ENCODE measurements around the gene CYP46A1. TPM values are rescaled to one million over a fixed set of nuclear protein-coding genes. Genes with fewer than 3 reads are reported as not detected.

CYP46A1 gene
- total RNA-seq, 4 donors from 2014 or later = 0.18 to 2.2 (median 0.45) TPM

- H3K9me3 ChIP-seq = no peaks in the 10 kb centered on the region
- H3K4me3 ChIP-seq = no peak overlapping the region
- intact Hi-C loops (cut with DNase I; ENCODE audit: low total_unique reads) (no loop called here), in situ Hi-C loops (cut with MboI; ENCODE audit: low sequenced_read_pairs in 4 of 4) (no loop called here)
- no peaks in the 10 kb centered on the region for H3K4me1 ChIP-seq
- H3K36me3 ChIP-seq = no peaks in the 10 kb centered on the region
- peaks cover 19 to 24% (median 20%) of the 10 kb centered on the region in 3 donors for H3K27me3 ChIP-seq
- no peak for DNase-seq
- ATAC-seq = no peak
- no peak overlapping the region for H3K27ac ChIP-seq
- no peak for TF ChIP-seq CTCF (IDR thresholded peaks at IDR 0.05 in 4 of 5, conservative IDR thresholded peaks at IDR 0.05 in 1 of 5)
- no peak for TF ChIP-seq POLR2A (IDR thresholded peaks at IDR 0.05)
Observed at GRCh38 chr14:99663386-99664057, 20.6 kb upstream of the CYP46A1 start.

GRCh38 chr14:99664058-99664936, 19.8 kb upstream of the CYP46A1 start:
- DNase-seq = no peak
- intact Hi-C loops (cut with DNase I; ENCODE audit: low total_unique reads) = no loop called here
- H3K27ac ChIP-seq = no peak overlapping the region
- no peak overlapping the region for H3K4me3 ChIP-seq
- no peaks in the 10 kb centered on the region for H3K9me3 ChIP-seq
- in situ Hi-C loops (cut with MboI; ENCODE audit: low sequenced_read_pairs in 4 of 4) = no loop called here
- TF ChIP-seq CTCF (IDR thresholded peaks at IDR 0.05 in 4 of 5, conservative IDR thresholded peaks at IDR 0.05 in 1 of 5) (no peak), POLR2A (IDR thresholded peaks at IDR 0.05) (no peak)
- no peaks in the 10 kb centered on the region for H3K36me3 ChIP-seq
- no peak for ATAC-seq
- H3K27me3 ChIP-seq = peaks cover 15 to 17% (median 16%) of the 10 kb centered on the region in 3 donors
- H3K4me1 ChIP-seq = no peaks in the 10 kb centered on the region

- Histone ChIP-seq H3K27me3 (peaks cover 9 to 14% (median 10%) of the 10 kb centered on the region in 3 donors), H3K27ac (no peak overlapping the region), H3K36me3 (no peaks in the 10 kb centered on the region), H3K4me1 (no peaks in the 10 kb centered on the region), H3K4me3 (no peak overlapping the region), H3K9me3 (no peaks in the 10 kb centered on the region)
- in situ Hi-C loops (cut with MboI; ENCODE audit: low sequenced_read_pairs in 4 of 4) = no loop called here
- ATAC-seq (no peak), DNase-seq (no peak)
- intact Hi-C loops (cut with DNase I; ENCODE audit: low total_unique reads) = no loop called here
- TF ChIP-seq CTCF (IDR thresholded peaks at IDR 0.05 in 4 of 5, conservative IDR thresholded peaks at IDR 0.05 in 1 of 5) = no peak
- TF ChIP-seq POLR2A (IDR thresholded peaks at IDR 0.05) = no peak
Observed at GRCh38 chr14:99664937-99665273, 19.2 kb upstream of the CYP46A1 start.

- in situ Hi-C loops (cut with MboI; ENCODE audit: low sequenced_read_pairs in 4 of 4) = no loop called here
- H3K4me1 ChIP-seq = no peaks in the 10 kb centered on the region
- peaks cover 0 to 3% (median 0%) of the 10 kb centered on the region in 3 donors for H3K27me3 ChIP-seq
- DNase-seq = no peak
- no peaks in the 10 kb centered on the region for H3K36me3 ChIP-seq
- no peak overlapping the region for H3K4me3 ChIP-seq
- intact Hi-C loops (cut with DNase I; ENCODE audit: low total_unique reads) = no loop called here
- no peak for TF ChIP-seq CTCF (IDR thresholded peaks at IDR 0.05 in 4 of 5, conservative IDR thresholded peaks at IDR 0.05 in 1 of 5)
- no peak for TF ChIP-seq POLR2A (IDR thresholded peaks at IDR 0.05)
- no peak for ATAC-seq
- no peak overlapping the region for H3K27ac ChIP-seq
- no peaks in the 10 kb centered on the region for H3K9me3 ChIP-seq
Observed at GRCh38 chr14:99666533-99666932, 17.6 kb upstream of the CYP46A1 start.
